ENCODE measurements around the gene STAG1.
"Not testable (repeated sequence)": the region's sequence is repeated elsewhere in the genome, so short reads cannot be mapped to it uniquely, and the experiment has no call there.

The STAG1 gene

GRCh38 chr3:136698361-136698760, 53.8 kb downstream of the STAG1 start:
- no peak for DNase-seq

GRCh38 chr3:136696797-136697196, 55.4 kb downstream of the STAG1 start:
- DNase-seq: no peak

- DNase-seq: no peak
Measured at GRCh38 chr3:136694321-136694720, 57.9 kb downstream of the STAG1 start.

GRCh38 chr3:136690599-136690998, 61.6 kb downstream of the STAG1 start:
- no peak for DNase-seq

GRCh38 chr3:136685882-136686281, 66.3 kb downstream of the STAG1 start:
- no peak for DNase-seq

- no peak for DNase-seq
Measured at GRCh38 chr3:136682740-136683312, 69.4 kb downstream of the STAG1 start.

- no peak for DNase-seq
Measured at GRCh38 chr3:136678981-136679380, 73.2 kb downstream of the STAG1 start.

GRCh38 chr3:136676009-136676408, 76.2 kb downstream of the STAG1 start:
- no peak for DNase-seq

- DNase-seq: no peak
Measured at GRCh38 chr3:136675150-136675858, 76.9 kb downstream of the STAG1 start.

GRCh38 chr3:136672457-136672856, 79.7 kb downstream of the STAG1 start:
- DNase-seq: no peak

GRCh38 chr3:136671921-136672320, 80.3 kb downstream of the STAG1 start:
- no peak for DNase-seq

- no peak for DNase-seq
Measured at GRCh38 chr3:136670166-136670565, 82.0 kb downstream of the STAG1 start.

- no peak for DNase-seq
Measured at GRCh38 chr3:136667081-136667480, 85.1 kb downstream of the STAG1 start.

GRCh38 chr3:136666301-136666700, 85.9 kb downstream of the STAG1 start:
- not testable (repeated sequence) for DNase-seq

GRCh38 chr3:136664771-136665170, 87.4 kb downstream of the STAG1 start:
- no peak for DNase-seq

- DNase-seq: no peak
Measured at GRCh38 chr3:136661282-136661681, 90.9 kb downstream of the STAG1 start.

- no peak for DNase-seq
Measured at GRCh38 chr3:136658946-136659682, 93.1 kb downstream of the STAG1 start.

- DNase-seq: no peak
Measured at GRCh38 chr3:136657526-136657925, 94.7 kb downstream of the STAG1 start.

- no peak for DNase-seq
Measured at GRCh38 chr3:136653628-136654027, 98.5 kb downstream of the STAG1 start.

- DNase-seq: no peak
Measured at GRCh38 chr3:136651581-136651980, 100.6 kb downstream of the STAG1 start.

- DNase-seq: no peak
Measured at GRCh38 chr3:136650461-136650860, 101.7 kb downstream of the STAG1 start.

GRCh38 chr3:136645915-136646314, 106.3 kb downstream of the STAG1 start:
- no peak for DNase-seq

- no peak for DNase-seq
Measured at GRCh38 chr3:136644212-136644611, 108.0 kb downstream of the STAG1 start.

GRCh38 chr3:136643380-136643779, 108.8 kb downstream of the STAG1 start:
- DNase-seq: not testable (repeated sequence)

Data from NCI-H510A (cell line).